C4-2B (cell line): ENCODE results near the gene MED8.

Source experiments
- H3K27ac ChIP-seq: fragments of 450-650 bp; 2 replicates; pipeline ENCODE4 v1.5.1; 2017
- ZFX ChIP-seq: fragments of 450-650 bp; IDR thresholded peaks from 2 replicates; pipeline ENCODE4 v1.6.1; 2017
- TF ChIP-seq, protein P1 (sequence below): fragments of 450-650 bp; conservative IDR thresholded peaks from 2 replicates; pipeline ENCODE4 v1.5.1; 2017; ENCODE audit warnings: mild to moderate bottlenecking

MED8 gene

DNA sequence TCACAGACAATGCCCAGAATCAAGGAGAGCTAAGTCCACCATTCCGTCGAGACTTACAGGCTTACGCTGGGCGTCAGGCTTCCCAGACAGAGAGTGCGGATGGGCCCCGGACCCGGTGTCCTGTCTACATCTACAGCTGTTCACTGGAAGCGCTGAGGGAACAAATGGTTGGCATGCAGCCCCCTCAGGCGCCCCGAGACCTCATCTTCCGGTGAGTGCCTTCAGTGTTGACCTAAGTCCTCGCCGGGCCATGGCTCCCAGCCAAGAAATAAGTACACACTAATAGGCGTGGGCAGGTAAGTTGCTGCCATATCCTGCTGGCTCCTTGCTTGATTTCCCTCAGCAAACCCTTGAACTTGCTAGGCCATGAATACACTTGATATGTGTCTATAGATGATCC, 37.9 kb upstream of the MED8 start:
- TF ChIP-seq, protein P1, sequence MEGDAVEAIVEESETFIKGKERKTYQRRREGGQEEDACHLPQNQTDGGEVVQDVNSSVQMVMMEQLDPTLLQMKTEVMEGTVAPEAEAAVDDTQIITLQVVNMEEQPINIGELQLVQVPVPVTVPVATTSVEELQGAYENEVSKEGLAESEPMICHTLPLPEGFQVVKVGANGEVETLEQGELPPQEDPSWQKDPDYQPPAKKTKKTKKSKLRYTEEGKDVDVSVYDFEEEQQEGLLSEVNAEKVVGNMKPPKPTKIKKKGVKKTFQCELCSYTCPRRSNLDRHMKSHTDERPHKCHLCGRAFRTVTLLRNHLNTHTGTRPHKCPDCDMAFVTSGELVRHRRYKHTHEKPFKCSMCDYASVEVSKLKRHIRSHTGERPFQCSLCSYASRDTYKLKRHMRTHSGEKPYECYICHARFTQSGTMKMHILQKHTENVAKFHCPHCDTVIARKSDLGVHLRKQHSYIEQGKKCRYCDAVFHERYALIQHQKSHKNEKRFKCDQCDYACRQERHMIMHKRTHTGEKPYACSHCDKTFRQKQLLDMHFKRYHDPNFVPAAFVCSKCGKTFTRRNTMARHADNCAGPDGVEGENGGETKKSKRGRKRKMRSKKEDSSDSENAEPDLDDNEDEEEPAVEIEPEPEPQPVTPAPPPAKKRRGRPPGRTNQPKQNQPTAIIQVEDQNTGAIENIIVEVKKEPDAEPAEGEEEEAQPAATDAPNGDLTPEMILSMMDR = no peak
- TF ChIP-seq ZFX = no peak
- no peak overlapping the region for H3K27ac ChIP-seq

DNA sequence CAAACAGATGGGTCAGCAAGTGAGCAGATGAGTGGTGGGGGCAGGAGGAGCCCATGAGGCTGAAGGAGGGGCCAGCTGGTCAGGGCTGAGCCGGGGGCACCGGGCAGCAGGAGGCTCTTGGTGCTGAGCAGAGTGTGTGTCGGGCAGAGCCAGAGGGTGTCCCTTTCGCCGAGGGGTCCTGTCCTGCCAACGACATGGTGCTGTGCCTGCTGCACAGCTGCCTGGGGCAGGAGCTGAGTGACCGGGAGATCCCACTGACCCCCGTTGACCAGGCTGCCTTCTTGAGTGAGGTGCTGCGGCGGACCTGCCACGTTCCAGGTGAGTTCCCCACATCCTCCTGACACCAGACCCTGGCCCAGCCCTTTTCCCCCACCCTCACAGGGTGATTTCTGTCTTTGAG, 36.6 kb upstream of the MED8 start:
- H3K27ac ChIP-seq = no peak overlapping the region
- TF ChIP-seq, protein P1 = no peak
- TF ChIP-seq ZFX = no peak

DNA sequence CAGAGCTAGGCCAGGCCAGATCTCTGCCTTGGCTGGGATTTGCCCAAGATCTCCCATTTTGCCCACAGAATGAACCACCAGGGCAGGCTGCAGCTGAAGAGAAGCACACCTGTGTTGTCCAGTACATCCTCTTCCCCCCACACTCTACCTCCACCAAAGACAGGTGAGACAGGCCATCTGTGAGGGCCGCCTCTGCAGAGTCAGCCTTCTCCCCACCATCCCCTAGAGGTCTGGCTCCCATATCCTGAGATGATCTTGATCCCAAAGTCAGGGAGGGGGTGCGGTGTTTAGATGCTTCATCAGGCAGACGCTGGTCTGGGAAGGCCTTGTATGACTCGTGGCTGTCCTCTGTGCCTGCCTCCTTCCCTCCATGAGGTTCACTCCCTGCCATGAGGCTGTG, 35.4 kb upstream of the MED8 start:
- TF ChIP-seq ZFX = no peak
- TF ChIP-seq, protein P1 = no peak
- H3K27ac ChIP-seq = no peak overlapping the region

DNA sequence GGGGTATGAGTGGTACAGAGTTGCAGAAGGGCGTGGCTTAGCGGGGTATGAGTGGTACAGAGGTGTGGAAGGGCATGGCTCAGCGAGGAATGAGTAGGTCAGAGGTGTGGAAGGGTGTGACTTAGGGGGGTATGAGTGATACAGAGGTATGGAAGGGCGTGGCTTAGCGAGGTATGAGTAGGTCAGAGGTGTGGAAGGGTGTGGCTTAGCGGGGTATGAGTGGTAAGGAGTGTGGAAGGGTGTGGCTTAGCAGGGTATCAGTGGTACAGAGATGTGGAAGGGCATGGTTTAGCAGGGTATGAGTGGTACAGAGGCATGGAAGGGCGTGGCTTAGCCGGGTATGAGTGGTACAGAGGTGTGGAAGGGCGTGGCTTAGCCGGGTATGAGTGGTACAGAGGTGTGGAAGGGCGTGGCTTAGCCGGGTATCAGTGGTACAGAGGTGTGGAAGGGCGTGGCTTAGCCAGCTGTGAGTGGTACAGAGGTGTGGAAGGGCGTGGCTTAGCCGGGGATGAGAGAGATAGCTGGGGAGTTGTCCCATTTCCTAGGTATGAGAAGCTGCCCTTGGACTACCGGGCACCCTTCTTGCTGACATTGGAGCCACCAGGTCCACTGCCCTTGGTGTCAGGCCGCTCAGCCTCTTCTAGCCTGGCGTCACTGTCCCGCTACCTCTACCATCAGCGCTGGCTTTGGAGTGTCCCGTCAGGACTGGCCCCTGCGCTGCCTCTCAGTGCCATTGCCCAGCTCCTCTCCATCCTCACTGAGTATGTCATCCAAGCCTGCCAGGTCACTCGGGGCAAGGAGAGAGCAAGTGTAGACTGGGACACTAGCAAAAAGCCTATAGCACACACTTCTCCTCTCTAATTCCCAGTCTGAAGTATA, 34.3 kb upstream of the MED8 start:
- no peak for TF ChIP-seq ZFX
- TF ChIP-seq, protein P1 = no peak
- no peak overlapping the region for H3K27ac ChIP-seq

DNA sequence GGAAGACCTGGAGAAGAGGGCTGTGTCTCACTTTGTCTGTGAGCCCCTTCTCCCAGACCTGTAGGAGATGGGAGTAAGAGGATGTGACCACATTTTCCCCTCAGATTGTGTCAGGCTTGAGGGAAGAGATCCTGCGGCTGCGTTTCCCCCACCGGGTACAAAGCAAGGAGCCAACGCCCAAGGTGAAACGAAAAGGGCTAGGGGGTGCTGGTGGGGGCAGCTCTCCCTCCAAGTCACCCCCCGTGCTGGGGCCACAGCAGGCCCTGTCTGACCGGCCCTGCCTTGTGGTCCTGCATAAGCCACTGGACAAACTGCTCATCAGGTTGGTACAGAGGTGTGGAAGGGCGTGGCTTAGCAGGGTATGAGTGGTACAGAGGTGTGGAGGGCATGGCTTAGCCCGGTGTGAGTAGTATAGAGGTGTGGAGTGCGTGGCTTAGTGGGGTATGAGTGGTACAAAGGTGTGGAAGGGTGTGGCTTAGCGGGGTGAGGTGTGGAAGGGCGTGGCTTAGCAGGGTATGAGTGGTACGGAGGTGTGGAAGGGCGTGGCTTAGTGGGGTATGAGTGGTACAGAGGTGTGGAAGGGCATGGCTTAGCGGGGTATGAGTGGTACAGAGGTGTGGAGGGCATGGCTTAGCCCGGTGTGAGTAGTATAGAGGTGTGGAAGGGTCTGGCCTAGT, 33.5 kb upstream of the MED8 start:
- TF ChIP-seq, protein P1 = no peak
- TF ChIP-seq ZFX = no peak
- no peak overlapping the region for H3K27ac ChIP-seq

DNA sequence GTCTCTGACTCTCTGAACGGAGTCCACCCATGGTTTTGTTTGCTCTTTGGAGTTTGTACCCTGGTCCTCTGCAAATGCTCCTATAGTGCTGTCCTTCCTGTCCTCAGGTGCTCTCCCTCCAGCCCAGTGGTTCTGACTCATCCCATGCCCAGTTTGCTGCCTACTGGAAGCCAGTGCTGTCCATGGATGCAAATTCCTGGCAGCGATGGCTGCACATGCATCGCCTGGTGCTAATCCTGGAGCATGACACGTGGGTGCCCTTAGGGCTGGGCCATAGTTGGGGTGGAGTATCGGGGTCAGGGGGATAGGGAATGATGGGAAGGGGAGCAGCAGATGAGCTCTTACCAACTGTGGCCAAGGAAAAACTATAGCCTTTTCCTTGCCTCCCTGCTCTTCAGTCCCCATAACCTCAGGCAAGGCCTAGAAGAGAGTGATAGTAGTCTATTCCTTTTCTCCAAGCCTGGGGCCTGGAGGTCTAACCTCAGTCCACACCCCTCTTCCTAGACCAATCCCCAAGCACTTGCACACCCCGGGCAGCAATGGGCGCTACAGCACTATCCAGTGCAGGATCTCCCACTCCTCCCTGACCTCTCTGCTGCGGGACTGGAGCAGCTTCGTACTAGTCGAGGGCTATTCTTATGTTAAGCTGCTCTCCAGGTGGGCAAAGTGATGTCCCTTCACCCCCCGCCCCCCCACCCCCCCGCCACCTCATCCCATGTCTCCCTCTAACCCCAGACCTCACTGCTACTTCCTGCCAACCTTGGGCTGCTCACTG, 32.6 kb upstream of the MED8 start:
- TF ChIP-seq, protein P1 = no peak

DNA sequence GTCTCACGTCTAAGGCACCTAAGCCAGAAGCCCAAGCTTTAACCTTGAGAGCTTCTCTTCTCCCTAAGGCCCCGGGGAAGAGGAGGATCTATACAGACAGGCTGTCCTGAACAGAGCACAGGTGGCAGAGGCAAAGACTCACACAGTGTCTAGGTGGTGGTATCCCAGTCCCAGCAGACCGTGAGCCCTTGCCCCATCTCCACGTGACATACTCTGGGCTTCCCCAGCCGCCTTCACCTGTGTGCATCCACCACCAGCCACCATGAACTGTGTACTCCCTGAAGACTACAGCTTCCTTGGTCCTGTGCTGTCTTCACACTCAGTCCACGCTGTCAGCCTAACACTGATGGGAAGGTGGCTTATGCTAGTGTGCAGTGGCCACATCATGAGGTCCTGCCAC, 31.8 kb upstream of the MED8 start:
- TF ChIP-seq, protein P1 = no peak
- no peak for TF ChIP-seq ZFX
- no peak overlapping the region for H3K27ac ChIP-seq

More for the DNA sequence above, 32.6 kb upstream of the MED8 start:
- H3K27ac ChIP-seq = no peak overlapping the region
